CD4-positive, CD25-positive, alpha-beta regulatory T cell (primary cell): ENCODE results near the gene RPUSD4. TPM values are rescaled to one million over a fixed set of nuclear protein-coding genes. Genes with fewer than 3 reads are reported as not detected.

Source experiments
- ATAC-seq, 2 donors: fragments of 150-1000 bp; cut with Tn5 transposase; one replicate each; pipeline ENCODE4 v1.10.0; 2021; ENCODE audit warnings: low read depth in 2 of 2, moderate number of reproducible peaks in 2 of 2, moderate library complexity in 1 of 2
- DNase-seq, 3 donors: peaks; one replicate each; pipeline versions ENCODE4 v3.0.0 to v3.0.0-alpha.2; 2012 to 2022; ENCODE audit warnings: mixed read lengths in 1 of 3
- H3K27ac ChIP-seq: one replicate; pipeline ENCODE4 v1.7.0; 2013; ENCODE audit warnings: mild to moderate bottlenecking, low read length; ENCODE audit not compliant: insufficient read depth, poor library complexity, severe bottlenecking
- H3K27me3 ChIP-seq: one replicate; pipeline ENCODE4 v1.7.0; 2013; ENCODE audit warnings: low read length; ENCODE audit not compliant: control insufficient read depth, insufficient read depth
- H3K36me3 ChIP-seq: one replicate; pipeline ENCODE4 v1.7.0; 2013; ENCODE audit warnings: mild to moderate bottlenecking, low read length, moderate library complexity; ENCODE audit not compliant: control insufficient read depth, insufficient read depth
- H3K4me1 ChIP-seq: 2 replicates; pipeline ENCODE4 v1.7.0; 2013; ENCODE audit warnings: mild to moderate bottlenecking, low read length; ENCODE audit not compliant: insufficient read depth, control insufficient read depth, poor library complexity, severe bottlenecking
- H3K4me3 ChIP-seq: one replicate; pipeline ENCODE4 v1.7.0; 2013; ENCODE audit warnings: low read depth, mild to moderate bottlenecking, low read length, moderate library complexity
- H3K9me3 ChIP-seq, 2 experiments: 1 replicate in 1 of 2; 2 replicates in 1 of 2; pipeline ENCODE4 v1.7.0; 2013; ENCODE audit warnings: low read length in 2 of 2, mild to moderate bottlenecking in 1 of 2, moderate library complexity in 1 of 2; ENCODE audit not compliant: control insufficient read depth in 2 of 2
- H3K27ac Mint-ChIP-seq, 3 donors: one replicate each; pipeline ENCODE4 v1.8.0; 2020 to 2022; ENCODE audit warnings: mild to moderate bottlenecking in 3 of 3, mixed read lengths in 3 of 3, moderate library complexity in 2 of 3
- H3K27me3 Mint-ChIP-seq: one replicate; pipeline ENCODE4 v1.8.0; 2022; ENCODE audit warnings: mild to moderate bottlenecking, mixed read lengths
- H3K36me3 Mint-ChIP-seq: one replicate; pipeline ENCODE4 v1.8.0; 2020; ENCODE audit warnings: mixed read lengths
- H3K4me1 Mint-ChIP-seq, 4 donors: one replicate each; pipeline ENCODE4 v1.8.0; 2020 to 2022; ENCODE audit warnings: mixed read lengths in 4 of 4, mild to moderate bottlenecking in 1 of 4
- H3K4me3 Mint-ChIP-seq, 4 donors: one replicate each; pipeline ENCODE4 v1.8.0; 2020 to 2022; ENCODE audit warnings: mild to moderate bottlenecking in 4 of 4, mixed read lengths in 4 of 4, moderate library complexity in 3 of 4
- H3K9me3 Mint-ChIP-seq, 7 donors: one replicate each; pipeline ENCODE4 v1.8.0; 2020 to 2022; ENCODE audit warnings: mixed read lengths in 7 of 7, mild to moderate bottlenecking in 3 of 7, moderate library complexity in 2 of 7
- polyA plus RNA-seq, 4 donors: library from polyadenylated mRNA; unstranded; fragments of 300-500 nt; fragmentation: Illumina TruSeq; gene quantifications; one replicate each; pipeline ENCODE4 v1.2.3, GENCODE V29; 2021
- total RNA-seq: library from RNA; stranded (reverse); gene quantifications from one replicate; pipeline ENCODE4 v1.2.3, GENCODE V29; 2022

RPUSD4 gene
- total and polyA plus RNA-seq, 5 donors from 2014 or later: 20.0 to 34.8 (median 25.0) TPM

- Mint-ChIP-seq H3K4me1 (peaks cover 0 to 7% (median 1%) of the 10 kb centered on the region in 4 donors), H3K27me3 (no peaks in the 10 kb centered on the region), H3K36me3 (peaks cover 41% of the 10 kb centered on the region), H3K4me3 (no peak overlapping the region), H3K9me3 (peaks cover 0 to 7% (median 0%) of the 10 kb centered on the region in 7 donors), H3K27ac (no peak overlapping the region)
- H3K27ac ChIP-seq: no peak overlapping the region
- H3K4me3 ChIP-seq: no peak overlapping the region
- no peak for ATAC-seq
- peaks cover 48% of the 10 kb centered on the region for H3K36me3 ChIP-seq
- H3K9me3 ChIP-seq: peaks cover 0 to 2% of the 10 kb centered on the region in 2 experiments
- peak in 2 of 3 donors; percentile 19 to 47 for DNase-seq
- no peaks in the 10 kb centered on the region for H3K4me1 ChIP-seq
- no peaks in the 10 kb centered on the region for H3K27me3 ChIP-seq
Measured at GRCh38 chr11:126194121-126194543, 17.3 kb downstream of the RPUSD4 start.

GRCh38 chr11:126193038-126193478, 18.4 kb downstream of the RPUSD4 start:
- Histone ChIP-seq H3K36me3 (peaks cover 38% of the 10 kb centered on the region), H3K4me3 (no peak overlapping the region), H3K27ac (no peak overlapping the region), H3K9me3 (peaks cover 0 to 2% of the 10 kb centered on the region in 2 experiments), H3K27me3 (no peaks in the 10 kb centered on the region), H3K4me1 (no peaks in the 10 kb centered on the region)
- no peaks in the 10 kb centered on the region for H3K27me3 Mint-ChIP-seq
- H3K9me3 Mint-ChIP-seq: peaks cover 0 to 7% (median 0%) of the 10 kb centered on the region in 7 donors
- no peak overlapping the region for H3K4me3 Mint-ChIP-seq
- no peak for DNase-seq
- H3K4me1 Mint-ChIP-seq: peaks cover 0 to 9% (median 1%) of the 10 kb centered on the region in 4 donors
- H3K27ac Mint-ChIP-seq: no peak overlapping the region
- peaks cover 40% of the 10 kb centered on the region for H3K36me3 Mint-ChIP-seq
- no peak for ATAC-seq

GRCh38 chr11:126192361-126192760, 19.1 kb downstream of the RPUSD4 start:
- no peak for ATAC-seq
- peak overlapping the region in 1 of 3 donors; percentile 41 for H3K27ac Mint-ChIP-seq
- no peak overlapping the region for H3K4me3 Mint-ChIP-seq
- DNase-seq: no peak
- Histone ChIP-seq H3K4me1 (no peaks in the 10 kb centered on the region), H3K36me3 (peaks cover 31% of the 10 kb centered on the region), H3K4me3 (no peak overlapping the region), H3K27ac (no peak overlapping the region), H3K9me3 (no peaks in the 10 kb centered on the region), H3K27me3 (no peaks in the 10 kb centered on the region)
- peaks cover 33% of the 10 kb centered on the region for H3K36me3 Mint-ChIP-seq
- H3K9me3 Mint-ChIP-seq: peaks cover 0 to 4% (median 0%) of the 10 kb centered on the region in 7 donors
- H3K4me1 Mint-ChIP-seq: peaks cover 0 to 7% (median 1%) of the 10 kb centered on the region in 4 donors
- no peaks in the 10 kb centered on the region for H3K27me3 Mint-ChIP-seq

GRCh38 chr11:126191379-126192073, 19.9 kb downstream of the RPUSD4 start:
- Mint-ChIP-seq H3K36me3 (peaks cover 30% of the 10 kb centered on the region), H3K27ac (peak overlapping the region in 2 of 3 donors; percentile 41 to 91), H3K9me3 (no peaks in the 10 kb centered on the region), H3K4me1 (peaks cover 0 to 7% (median 2%) of the 10 kb centered on the region in 4 donors), H3K27me3 (no peaks in the 10 kb centered on the region), H3K4me3 (no peak overlapping the region)
- Histone ChIP-seq H3K9me3 (no peaks in the 10 kb centered on the region), H3K4me3 (no peak overlapping the region), H3K27ac (no peak overlapping the region), H3K4me1 (no peaks in the 10 kb centered on the region), H3K36me3 (peaks cover 23% of the 10 kb centered on the region), H3K27me3 (no peaks in the 10 kb centered on the region)
- DNase-seq: no peak
- ATAC-seq: no peak

- ATAC-seq (no peak), DNase-seq (no peak)
- Histone ChIP-seq H3K4me1 (no peaks in the 10 kb centered on the region), H3K27ac (no peak overlapping the region), H3K27me3 (no peaks in the 10 kb centered on the region), H3K36me3 (peaks cover 17% of the 10 kb centered on the region), H3K9me3 (no peaks in the 10 kb centered on the region), H3K4me3 (no peak overlapping the region)
- Mint-ChIP-seq H3K27ac (no peak overlapping the region), H3K4me1 (peaks cover 0 to 7% (median 2%) of the 10 kb centered on the region in 4 donors), H3K36me3 (peaks cover 24% of the 10 kb centered on the region), H3K27me3 (no peaks in the 10 kb centered on the region), H3K9me3 (no peaks in the 10 kb centered on the region), H3K4me3 (no peak overlapping the region)
Measured at GRCh38 chr11:126190792-126191191, 20.7 kb downstream of the RPUSD4 start.

- Mint-ChIP-seq H3K27me3 (no peaks in the 10 kb centered on the region), H3K27ac (peak overlapping the region in 1 of 3 donors; percentile 36), H3K9me3 (no peaks in the 10 kb centered on the region), H3K4me3 (no peak overlapping the region), H3K36me3 (peaks cover 22% of the 10 kb centered on the region), H3K4me1 (peaks cover 0 to 7% (median 2%) of the 10 kb centered on the region in 4 donors)
- H3K36me3 ChIP-seq: peaks cover 16% of the 10 kb centered on the region
- no peak overlapping the region for H3K27ac ChIP-seq
- no peaks in the 10 kb centered on the region for H3K4me1 ChIP-seq
- no peak for DNase-seq
- no peak for ATAC-seq
- no peaks in the 10 kb centered on the region for H3K27me3 ChIP-seq
- H3K4me3 ChIP-seq: no peak overlapping the region
- no peaks in the 10 kb centered on the region for H3K9me3 ChIP-seq
Measured at GRCh38 chr11:126189109-126189929, 22.1 kb downstream of the RPUSD4 start.

GRCh38 chr11:126188332-126189108, 22.9 kb downstream of the RPUSD4 start:
- Histone ChIP-seq H3K4me3 (no peak overlapping the region), H3K9me3 (no peaks in the 10 kb centered on the region), H3K36me3 (peaks cover 16% of the 10 kb centered on the region), H3K27me3 (no peaks in the 10 kb centered on the region), H3K27ac (no peak overlapping the region), H3K4me1 (no peaks in the 10 kb centered on the region)
- peak overlapping the region in 2 of 3 donors; percentile 44 to 62 for H3K27ac Mint-ChIP-seq
- peaks cover 22% of the 10 kb centered on the region for H3K36me3 Mint-ChIP-seq
- ATAC-seq: no peak
- DNase-seq: no peak
- no peak overlapping the region for H3K4me3 Mint-ChIP-seq
- H3K9me3 Mint-ChIP-seq: no peaks in the 10 kb centered on the region
- no peaks in the 10 kb centered on the region for H3K27me3 Mint-ChIP-seq
- H3K4me1 Mint-ChIP-seq: peaks cover 0 to 7% (median 2%) of the 10 kb centered on the region in 4 donors
